Measurements from ENCODE around the gene KCND3.

Gene KCND3

DNA sequence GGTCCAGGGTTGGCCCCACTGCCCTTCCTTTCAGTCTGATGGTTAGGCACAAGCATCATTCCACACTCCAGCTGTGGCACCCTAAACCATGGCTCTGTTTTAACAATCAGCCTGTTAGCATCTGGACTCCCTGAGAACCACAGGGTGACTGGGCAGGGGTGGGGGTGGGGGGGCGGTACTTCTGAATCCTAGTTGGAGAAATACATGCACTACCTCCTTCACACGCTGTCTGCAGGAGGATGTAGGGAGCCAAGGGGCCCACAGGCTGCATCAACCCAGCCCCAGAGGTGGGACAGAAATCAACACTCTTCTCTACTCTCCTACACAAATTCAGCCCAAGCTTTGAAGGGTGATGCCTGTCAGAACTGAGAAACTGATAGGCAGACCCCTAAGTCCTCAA lies 209.9 kb downstream of the KCND3 start:
- DNase-seq (ENCODE audit: low read depth in 1 of 2, low spot score in 1 of 2), result no peak

DNA sequence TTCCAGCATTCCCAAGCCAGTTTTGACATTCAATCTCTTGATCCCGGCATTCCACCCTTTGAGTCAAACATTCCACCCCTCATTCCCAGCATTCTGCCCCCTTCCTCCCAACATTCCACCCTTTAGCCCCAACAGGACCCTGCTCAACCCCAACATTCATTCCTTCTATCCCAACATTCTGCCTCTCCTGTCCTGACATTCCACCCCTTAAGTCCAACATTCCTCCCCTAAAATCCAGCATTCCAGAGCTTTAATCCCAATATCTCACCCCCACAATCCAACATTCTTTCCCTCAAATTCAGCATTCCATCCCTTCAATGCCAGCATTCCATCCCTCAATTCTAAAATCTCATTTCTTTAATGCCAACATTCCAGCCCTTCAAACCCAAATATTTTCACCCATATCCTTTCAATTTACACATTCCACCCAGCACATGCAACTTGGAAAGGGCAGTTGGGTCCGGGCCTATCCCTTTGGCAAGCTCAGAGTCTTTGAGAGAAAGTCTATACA lies 210.9 kb downstream of the KCND3 start:
- DNase-seq (ENCODE audit: low read depth in 1 of 2, low spot score in 1 of 2), result no peak

DNA sequence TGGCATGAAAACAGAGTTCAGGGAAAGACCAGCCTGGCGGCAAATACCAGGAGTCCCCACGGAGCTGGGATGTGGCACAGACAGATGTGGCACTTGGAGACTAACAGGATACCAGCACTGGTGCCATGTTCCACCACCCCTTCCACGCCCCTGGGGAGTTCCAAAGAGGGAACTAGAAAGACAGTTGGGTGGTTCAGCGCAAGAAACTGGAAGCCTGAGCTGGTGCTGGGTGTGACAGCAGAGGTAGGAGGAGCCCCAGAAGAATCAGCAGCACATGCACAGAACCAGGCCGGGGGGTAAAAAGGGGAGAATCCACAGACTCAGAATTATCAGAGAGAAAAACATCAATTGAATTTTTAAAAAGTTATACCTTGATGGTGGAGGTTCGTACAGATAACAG lies 211.4 kb downstream of the KCND3 start:
- DNase-seq (ENCODE audit: low read depth in 1 of 2, low spot score in 1 of 2), result no peak

DNA sequence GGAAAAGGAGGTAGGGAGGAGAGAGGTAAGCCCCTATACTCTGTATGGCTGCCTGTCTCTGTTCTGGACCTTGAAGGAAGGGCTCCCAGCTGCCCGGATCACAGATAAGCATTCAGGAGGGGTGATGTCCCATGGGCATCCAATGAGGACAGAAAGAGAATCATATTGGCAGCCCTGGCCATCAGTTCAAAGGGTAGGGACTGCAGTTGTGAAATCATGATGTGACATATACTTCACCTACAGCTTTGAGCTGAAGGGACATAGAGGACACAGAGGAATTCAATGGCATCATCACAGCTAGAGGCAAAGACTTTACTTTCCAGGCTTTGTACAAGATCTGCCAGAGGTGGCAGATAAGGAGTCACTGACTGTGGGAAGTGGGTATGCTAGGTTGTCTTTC lies 212.2 kb downstream of the KCND3 start:
- DNase-seq (ENCODE audit: low read depth in 1 of 2, low spot score in 1 of 2), result no peak

DNA sequence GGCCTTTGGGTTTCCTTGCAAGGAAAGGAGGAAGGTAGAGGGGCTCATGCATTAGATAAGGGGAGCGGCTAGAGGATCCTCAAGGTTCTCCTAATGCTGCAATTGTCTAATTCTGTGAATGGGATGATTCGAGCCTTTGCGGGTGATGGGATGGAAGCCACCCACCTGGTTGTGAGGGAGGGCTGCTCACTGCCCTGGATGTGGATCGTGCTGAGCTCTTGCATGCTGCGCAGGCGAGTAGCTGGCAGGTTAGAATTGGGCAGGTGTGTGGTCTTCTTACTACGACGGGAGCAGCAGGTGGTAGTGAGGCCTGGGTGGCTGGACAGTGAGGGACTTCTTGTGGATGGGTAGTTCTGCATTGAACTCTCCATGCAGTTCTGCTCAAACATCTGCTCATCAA lies 212.6 kb downstream of the KCND3 start:
- no peak for DNase-seq (ENCODE audit: low read depth in 1 of 2, low spot score in 1 of 2)

DNA sequence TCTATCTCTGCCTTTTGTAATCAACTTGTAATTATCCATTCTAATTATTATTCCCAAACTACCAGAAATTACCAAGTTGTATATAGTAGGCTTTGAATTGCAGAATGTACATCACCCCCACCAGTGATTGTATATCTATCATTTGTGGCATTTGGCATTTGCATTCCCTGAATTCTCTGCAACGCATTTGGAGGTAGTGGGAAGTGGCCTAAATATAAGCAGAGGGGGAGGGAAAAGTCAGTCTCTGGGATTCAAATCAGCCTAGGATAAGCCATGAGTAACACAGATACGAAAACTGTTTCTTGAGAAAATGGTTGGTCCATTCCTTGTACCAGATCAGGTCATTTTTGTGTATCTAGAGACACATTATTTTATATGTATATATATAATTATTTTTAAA lies 213.1 kb downstream of the KCND3 start:
- DNase-seq (ENCODE audit: low read depth in 1 of 2, low spot score in 1 of 2), result no peak

DNA sequence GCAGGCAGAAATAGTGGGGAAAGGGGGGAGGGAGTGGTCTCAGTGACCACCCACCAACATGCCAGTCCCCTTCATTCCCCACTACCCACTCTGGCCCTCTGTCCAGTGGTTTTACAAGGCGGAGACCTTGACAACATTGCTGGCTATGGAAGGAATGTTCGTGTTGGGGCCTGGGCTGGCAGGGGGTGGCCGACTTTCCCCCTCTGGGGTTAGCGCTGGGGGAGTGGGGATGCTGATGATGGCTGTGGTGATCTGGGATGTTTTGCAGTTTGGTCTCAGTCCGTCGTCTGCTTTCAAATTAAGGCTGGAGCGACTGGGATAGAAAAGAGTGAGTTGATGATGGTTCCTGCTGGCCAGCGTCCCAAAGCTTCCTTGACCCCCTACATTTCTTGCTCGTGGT lies 213.5 kb downstream of the KCND3 start:
- DNase-seq (ENCODE audit: low read depth in 1 of 2, low spot score in 1 of 2), result no peak

DNA sequence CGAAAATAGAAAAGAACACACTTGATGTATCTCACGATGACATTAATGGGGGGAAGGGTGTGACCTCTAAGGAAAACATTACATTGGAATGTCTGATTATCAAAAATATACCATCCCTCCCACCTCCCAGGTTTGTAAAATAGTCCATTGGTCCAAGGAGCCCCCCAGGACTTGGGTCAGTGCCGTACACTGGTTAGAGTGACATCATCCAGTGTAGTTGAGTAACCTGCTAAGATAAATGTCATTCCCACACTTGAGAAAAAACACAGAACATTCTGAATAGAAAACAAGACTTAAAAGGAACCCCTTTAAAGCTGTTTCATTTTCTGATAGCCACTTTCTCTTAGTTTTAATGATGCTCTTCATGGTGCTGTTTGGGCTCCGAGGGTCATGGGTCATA lies 218.6 kb downstream of the KCND3 start:
- DNase-seq (ENCODE audit: low read depth in 1 of 2, low spot score in 1 of 2), result no peak

DNA sequence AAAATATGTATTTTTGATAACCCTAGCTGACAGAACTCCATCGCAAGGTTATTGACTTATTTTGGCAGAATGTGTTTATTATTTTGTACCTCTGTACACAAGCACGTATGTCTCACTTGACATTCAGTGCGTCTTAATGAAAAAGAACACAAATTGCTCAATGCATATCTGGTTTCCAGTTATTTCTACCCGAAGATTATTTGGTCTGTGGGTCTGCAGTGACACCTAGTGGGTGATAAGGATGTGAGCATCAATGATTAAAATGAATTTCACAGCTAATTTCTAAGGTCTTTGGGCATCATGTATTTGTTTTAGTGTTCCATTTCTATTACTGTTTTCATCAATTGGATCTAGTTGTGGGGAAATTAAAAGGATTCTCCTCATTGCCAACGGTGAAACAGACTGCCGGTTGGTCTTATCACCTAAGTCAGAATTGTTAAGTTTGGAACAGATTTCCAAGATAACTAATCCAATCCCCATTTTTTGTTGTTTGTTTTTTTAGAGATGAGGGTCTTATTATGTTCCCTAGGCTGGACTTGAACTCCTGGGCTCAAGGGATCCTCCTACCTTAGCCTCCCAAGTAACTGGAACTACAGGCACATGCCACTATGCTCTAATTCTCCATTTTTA lies 219.8 kb downstream of the KCND3 start:
- no peak for DNase-seq (ENCODE audit: low read depth in 1 of 2, low spot score in 1 of 2)

DNA sequence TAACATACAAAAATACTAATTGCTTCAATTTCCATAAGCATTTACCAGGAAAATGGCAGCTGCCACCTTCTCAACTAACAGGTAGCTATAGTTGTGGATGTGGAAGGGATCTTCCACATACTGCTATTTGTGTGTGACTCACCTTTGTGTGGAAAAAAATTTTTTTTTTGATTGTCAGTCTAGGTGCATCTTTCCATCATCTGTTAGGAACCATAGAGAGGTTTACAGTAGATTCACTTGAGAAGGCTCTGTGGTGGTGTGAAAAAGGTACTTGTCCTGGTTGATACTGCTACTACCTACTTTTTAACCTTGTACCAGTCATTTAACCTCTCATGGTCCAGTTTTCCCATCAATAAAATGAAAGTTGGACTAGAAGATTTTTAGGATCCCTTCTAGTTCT lies 220.8 kb downstream of the KCND3 start:
- no peak for DNase-seq (ENCODE audit: low read depth in 1 of 2, low spot score in 1 of 2)

DNA sequence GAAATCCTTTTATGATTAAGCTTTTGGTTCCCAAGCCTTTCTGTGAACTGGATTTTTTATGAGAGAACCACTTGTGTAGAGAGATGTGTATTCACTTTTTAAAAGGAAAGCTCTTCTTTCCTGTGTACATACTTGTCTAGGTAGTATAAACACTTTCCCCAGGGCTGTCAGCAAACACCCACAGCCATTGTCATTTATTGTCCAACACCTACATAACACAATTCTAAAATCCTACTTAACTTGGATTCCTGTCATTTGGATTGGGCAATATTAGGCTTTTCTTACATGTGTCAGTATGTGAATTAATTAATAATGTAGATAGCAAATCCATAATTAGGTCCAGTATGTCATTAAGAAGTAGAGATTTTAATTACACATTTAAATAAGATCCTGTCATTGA lies 221.4 kb downstream of the KCND3 start:
- DNase-seq (ENCODE audit: low read depth in 1 of 2, low spot score in 1 of 2), result no peak

DNA sequence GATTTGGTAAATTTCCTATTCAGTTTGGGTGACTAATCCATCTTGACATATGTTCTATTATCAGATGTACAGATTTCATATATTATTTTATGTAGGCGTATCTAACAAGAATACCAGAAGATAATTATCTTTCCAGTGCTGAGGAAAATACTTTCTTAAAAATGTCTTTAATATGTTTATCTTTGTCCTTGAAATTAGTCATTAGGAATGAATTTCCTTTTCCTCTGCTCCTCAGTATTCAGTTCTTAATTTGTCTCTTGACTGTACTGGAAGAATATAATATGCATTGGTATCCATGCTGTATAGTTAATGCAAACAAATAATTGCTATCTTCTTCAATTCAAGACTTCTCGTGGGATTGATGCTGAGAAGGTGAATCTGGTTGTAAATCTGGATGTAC lies 227.1 kb downstream of the KCND3 start:
- DNase-seq (ENCODE audit: low read depth in 1 of 2, low spot score in 1 of 2), result no peak

DNA sequence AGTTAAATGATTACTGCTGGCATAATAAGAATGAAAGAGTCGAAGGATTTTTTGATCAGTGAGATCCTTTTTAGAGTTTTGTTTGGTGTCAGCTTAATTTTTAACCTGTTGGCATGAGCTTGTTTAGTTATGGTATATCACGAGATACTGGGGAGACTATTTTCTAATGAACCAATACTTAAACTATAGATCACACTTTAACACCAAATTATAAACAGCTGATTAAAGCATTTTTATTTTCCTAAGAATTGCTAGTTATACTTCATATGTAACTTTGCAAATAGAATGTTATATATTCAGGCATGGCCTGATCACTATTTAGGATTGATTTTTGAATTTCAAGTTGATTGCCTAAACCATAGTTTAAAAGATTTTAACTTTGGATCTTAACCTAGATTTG lies 227.8 kb downstream of the KCND3 start:
- no peak for DNase-seq (ENCODE audit: low read depth in 1 of 2, low spot score in 1 of 2)

DNA sequence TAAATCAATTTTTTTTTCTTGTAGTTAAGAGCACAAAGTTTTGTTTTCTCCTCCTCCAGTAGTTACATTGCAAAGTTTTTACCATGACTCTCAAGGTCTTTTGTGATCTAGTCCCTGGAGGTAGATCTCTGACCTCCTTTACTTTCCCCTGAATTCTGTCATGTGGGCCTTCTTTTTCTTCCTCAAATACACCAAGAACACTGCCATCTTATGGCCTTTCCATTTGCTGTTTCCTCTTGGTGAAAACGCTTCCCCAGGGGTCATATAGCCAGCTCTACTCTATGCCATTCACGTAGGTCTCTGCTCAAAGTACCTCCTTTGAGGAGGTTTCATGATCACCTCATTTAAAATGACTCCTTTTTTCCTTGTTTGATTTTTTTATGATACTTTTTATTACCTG lies 231.1 kb downstream of the KCND3 start:
- no peak for DNase-seq (ENCODE audit: low read depth in 1 of 2, low spot score in 1 of 2)

DNA sequence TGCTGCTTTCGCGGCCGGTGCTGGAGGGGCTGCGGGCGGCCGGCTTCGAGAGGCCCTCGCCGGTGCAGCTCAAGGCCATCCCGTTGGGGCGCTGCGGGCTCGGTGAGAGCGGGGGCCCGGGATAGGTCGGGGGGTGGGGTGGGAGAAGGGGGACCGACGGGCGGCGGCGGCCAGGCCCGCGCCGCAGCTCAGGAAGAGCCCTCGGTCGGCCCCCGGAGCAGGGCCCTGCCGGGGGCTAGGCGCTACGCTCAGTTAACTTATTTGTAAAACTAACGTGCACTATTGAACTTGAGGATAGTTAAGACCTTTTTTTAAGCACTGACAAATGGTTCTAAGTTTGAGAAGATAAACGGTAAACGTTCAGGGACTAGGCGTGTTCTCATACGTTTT lies 233.3 kb downstream of the KCND3 start:
- DNase-seq (ENCODE audit: low read depth in 1 of 2, low spot score in 1 of 2), result no peak

DNA sequence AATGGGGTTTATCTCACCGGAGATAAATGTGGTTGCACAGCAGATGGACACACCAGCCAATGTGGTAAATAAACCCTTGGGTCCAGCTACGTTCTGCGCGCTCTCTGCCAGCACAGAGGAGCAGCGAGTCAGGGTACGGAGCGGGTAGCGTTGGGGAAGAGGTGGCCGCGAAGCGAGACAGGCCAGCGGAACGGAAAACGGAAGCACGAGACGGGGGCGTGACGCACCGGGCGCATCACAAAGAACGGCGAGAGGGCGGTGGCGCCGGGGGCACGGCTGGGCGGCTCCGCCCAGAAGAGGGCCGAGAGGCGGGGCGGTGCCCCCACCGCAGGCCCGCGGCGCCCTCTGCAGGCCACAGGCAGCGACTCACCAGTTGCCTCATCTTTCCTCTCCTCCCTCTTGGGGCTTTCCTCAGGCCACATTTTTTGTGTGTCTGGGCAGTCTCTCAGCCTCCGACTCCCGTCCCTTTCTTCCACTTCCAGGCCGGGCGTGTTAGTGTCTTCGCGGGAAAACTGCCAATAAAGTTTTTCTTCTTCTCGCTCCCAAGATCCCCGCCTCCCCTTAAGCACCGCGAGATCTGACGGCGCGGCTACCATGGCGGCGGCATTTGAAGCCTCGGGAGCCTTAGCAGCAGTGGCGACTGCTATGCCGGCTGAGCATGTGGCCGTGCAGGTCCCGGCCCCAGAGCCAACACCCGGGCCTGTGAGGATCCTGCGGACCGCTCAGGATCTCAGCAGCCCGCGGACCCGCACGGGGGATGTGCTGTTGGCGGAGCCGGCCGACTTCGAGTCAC lies 233.9 kb downstream of the KCND3 start, which contains the start of gene DDX20:
DDX20 (plus strand) TSS at position 571 of the 793 bp plus-strand sequence; CDS start at position 595, 24 bp downstream.
- peak; percentile 88 for DNase-seq (ENCODE audit: low read depth in 1 of 2, low spot score in 1 of 2)

DNA sequence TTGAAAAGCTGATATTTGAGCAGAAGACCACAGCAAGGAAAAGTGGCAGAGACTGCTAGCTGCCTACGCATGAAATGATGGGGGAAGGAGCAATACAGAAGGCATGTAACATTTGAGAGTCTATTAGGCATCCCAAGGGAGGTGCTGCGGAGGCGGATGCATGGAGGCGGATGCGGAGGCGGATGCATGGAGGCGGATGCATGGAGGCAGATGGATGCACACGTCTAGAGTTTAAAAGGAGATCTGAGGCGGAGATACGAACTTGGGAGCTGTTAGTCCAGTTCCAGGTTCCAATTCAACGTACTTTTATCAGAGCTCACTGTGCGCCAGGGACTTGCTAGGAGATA lies 234.5 kb downstream of the KCND3 start:
- peak in 1 of 2 donors; percentile 12 for DNase-seq (ENCODE audit: low read depth in 1 of 2, low spot score in 1 of 2)

DNA sequence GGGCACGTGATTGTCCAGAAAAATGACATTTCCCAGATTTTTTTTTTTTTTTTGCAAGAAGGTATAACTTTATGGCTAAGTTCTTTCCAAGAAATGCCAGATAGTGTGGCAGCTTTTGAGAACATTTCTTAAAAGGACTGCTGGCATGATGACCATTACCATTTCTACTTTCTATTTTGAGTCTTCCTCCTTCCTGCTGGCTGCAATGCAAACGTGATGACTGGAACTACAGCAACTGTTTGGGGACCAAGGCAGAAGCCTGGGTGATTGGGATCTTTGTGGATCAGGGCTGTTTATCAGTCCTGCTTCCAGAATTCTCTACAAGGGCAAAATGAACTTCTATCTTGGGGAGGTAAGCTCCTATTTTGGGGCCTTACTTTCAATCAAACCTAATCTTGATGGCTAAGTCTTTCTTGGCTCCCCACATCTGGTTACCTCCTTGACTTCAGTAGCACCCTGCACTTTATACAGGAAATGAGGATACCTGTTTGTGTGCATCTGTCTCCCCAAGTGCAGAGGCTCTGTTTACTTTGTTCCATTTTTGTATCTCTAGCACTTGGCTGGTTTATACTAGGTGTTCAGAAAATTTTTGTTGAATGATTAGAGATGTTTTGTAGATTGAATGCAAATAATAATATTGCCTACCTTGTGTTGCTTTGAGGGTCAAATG lies 237.4 kb downstream of the KCND3 start:
- DNase-seq (ENCODE audit: low read depth in 1 of 2, low spot score in 1 of 2), result no peak

DNA sequence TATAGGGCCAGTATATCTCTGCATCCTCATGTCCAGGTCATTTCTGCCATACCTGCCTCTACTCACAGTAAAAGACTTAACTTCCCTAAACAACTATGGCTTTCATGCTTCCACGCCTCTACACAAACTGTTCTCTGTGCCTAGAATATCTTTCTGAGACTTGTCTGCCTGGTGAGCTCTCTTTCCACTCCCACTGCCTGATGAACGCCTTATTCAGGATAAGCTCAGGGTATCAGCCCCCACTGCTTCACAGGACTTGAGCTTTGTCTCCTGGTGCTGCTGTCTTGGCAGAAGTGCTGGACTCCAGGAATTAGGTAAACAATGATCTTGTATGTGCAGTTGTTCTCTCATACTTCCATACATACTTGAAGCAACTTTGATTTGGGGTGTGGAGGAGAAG lies 238.6 kb downstream of the KCND3 start:
- DNase-seq (ENCODE audit: low read depth in 1 of 2, low spot score in 1 of 2), result no peak

DNA sequence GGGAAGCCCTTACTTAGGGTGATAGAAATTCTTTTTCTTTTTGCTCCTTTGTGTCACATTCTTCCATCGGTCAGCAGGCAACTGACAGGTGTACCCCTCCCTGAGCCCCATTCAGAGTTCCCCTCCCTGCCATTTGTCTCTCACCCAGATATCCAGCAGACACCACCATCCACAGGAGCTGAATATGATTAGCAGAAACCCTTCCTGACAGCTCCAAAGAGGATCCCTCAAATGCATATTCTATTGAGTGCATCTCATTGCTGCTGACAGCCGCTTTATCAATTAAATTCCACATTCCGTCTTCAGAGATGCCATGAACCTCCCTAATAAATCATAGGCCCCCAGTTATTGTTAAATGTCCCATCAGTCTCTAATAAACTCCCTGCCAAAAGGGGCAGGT lies 239.8 kb downstream of the KCND3 start:
- no peak for DNase-seq (ENCODE audit: low read depth in 1 of 2, low spot score in 1 of 2)

DNA sequence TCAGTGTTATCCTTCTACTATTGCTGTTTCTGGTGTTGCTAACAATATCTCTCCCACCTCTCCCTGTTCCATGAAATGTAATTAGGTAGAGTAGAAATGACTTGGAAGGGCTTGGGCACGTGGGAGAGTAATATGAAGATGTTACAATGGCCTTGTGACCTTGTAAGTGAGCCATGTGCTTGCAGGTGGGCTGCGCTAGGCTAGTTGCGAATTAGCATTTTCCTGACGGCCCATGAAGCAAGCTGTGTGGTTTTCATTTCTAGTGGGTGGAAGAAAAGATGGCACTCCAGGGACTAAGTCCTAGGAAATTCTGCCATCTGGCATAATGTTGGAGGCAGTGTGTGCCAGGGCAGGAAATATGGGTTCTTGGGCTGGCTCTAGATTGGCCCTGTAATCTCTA lies 241.5 kb downstream of the KCND3 start:
- no peak for DNase-seq (ENCODE audit: low read depth in 1 of 2, low spot score in 1 of 2)

DNA sequence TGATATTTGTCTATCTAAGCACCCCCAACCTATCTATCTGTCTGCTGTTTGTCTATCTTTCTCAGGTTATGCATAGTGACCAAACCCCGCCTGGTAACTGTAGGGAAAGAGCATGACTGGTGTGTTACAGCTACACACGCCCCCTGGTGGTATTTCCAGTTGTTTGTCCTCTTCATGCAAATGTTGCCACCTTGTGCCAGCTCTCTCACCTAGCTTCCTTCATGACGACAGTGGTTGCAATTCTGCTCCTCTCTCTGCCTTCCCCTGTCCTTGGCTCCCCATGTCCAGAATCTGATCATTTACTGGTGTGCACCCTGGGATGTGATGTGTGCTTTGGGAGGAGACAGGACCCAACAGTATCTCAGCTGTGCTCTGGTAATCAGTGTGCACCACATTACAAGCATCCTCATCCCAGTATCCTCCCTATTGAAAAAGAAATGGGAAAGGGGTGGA lies 242.2 kb downstream of the KCND3 start:
- no peak for DNase-seq (ENCODE audit: low read depth in 1 of 2, low spot score in 1 of 2)
